CD14-positive monocyte (primary cell): ENCODE data around the gene OAS2. TPM values are rescaled to one million over a fixed set of nuclear protein-coding genes. Genes with fewer than 3 reads are reported as not detected.

Source experiments
- DNase-seq, 3 donors: peaks; one replicate each; pipeline ENCODE4 v3.0.0-alpha.2; 2011 to 2022
- H2AFZ ChIP-seq: 2 replicates; pipeline ENCODE4 v1.6.0; 2012; ENCODE audit warnings: mild to moderate bottlenecking, low read depth, low read length, inconsistent platforms; ENCODE audit not compliant: insufficient read depth, poor library complexity, severe bottlenecking
- H3K27ac ChIP-seq, 2 donors: 1 replicate in 1 of 2; 2 replicates in 1 of 2; pipeline ENCODE4 v1.5.1; 2012 to 2013; ENCODE audit warnings: low read length in 2 of 2, control low read depth in 1 of 2, inconsistent platforms in 1 of 2, low read depth in 1 of 2, mild to moderate bottlenecking in 1 of 2
- H3K27me3 ChIP-seq, 2 donors: one replicate each; pipeline versions ENCODE4 v1.6.0 to v1.6.1; 2011 to 2013; ENCODE audit warnings: low read length in 2 of 2; ENCODE audit not compliant: control insufficient read depth in 2 of 2, insufficient read depth in 2 of 2
- H3K36me3 ChIP-seq, 2 donors: replicated peaks in 1 of 2; 1 replicate in 1 of 2; 2 replicates in 1 of 2; pipeline versions ENCODE4 v1.5.1 to v1.6.1; 2012 to 2013; ENCODE audit warnings: low read length in 2 of 2, control low read depth in 1 of 2, inconsistent platforms in 1 of 2, mild to moderate bottlenecking in 1 of 2; ENCODE audit not compliant: insufficient read depth in 2 of 2, control insufficient read depth in 1 of 2
- H3K4me1 ChIP-seq, 2 donors: 1 replicate in 1 of 2; 2 replicates in 1 of 2; pipeline versions ENCODE4 v1.5.1 to v1.6.1; 2012 to 2013; ENCODE audit warnings: low read length in 2 of 2, control low read depth in 1 of 2, inconsistent platforms in 1 of 2, mild to moderate bottlenecking in 1 of 2, moderate library complexity in 1 of 2; ENCODE audit not compliant: insufficient read depth in 2 of 2, control insufficient read depth in 1 of 2
- H3K4me2 ChIP-seq: replicated peaks from 2 replicates; pipeline ENCODE3; 2012; ENCODE audit warnings: low read length, moderate library complexity, mild to moderate bottlenecking; ENCODE audit not compliant: poor library complexity, severe bottlenecking; ENCODE audit errors: extremely low read depth
- H3K4me3 ChIP-seq, 3 experiments: fragments of 200-600 bp in 1 of 3; sonication (generic) in 1 of 3; replicated peaks in 1 of 3; 1 replicate in 2 of 3; 2 replicates in 1 of 3; pipeline ENCODE4 v1.5.1; 2011 to 2013; ENCODE audit warnings: low read length in 3 of 3, mild to moderate bottlenecking in 3 of 3, control low read depth in 2 of 3, low read depth in 2 of 3, inconsistent platforms in 1 of 3, moderate library complexity in 1 of 3
- H3K79me2 ChIP-seq: 2 replicates; pipeline ENCODE4 v1.6.0; 2012; ENCODE audit warnings: mild to moderate bottlenecking, control low read depth, inconsistent platforms, low read length, moderate library complexity; ENCODE audit not compliant: insufficient read depth
- H3K9ac ChIP-seq: 2 replicates; pipeline ENCODE4 v1.6.0; 2017; ENCODE audit warnings: low read length, mild to moderate bottlenecking; ENCODE audit not compliant: insufficient read depth, poor library complexity, severe bottlenecking
- H3K9me3 ChIP-seq, 2 donors: replicated peaks in 1 of 2; 1 replicate in 1 of 2; 2 replicates in 1 of 2; pipeline versions ENCODE4 v1.5.1 to v1.6.1; 2012 to 2013; ENCODE audit warnings: low read length in 2 of 2, control low read depth in 1 of 2; ENCODE audit not compliant: control insufficient read depth in 1 of 2, insufficient read depth in 1 of 2
- H4K20me1 ChIP-seq: 2 replicates; pipeline ENCODE4 v1.6.0; 2012; ENCODE audit warnings: mild to moderate bottlenecking, low read length, control low read depth, moderate library complexity; ENCODE audit not compliant: insufficient read depth
- H3K27ac Mint-ChIP-seq, 7 donors: one replicate each; pipeline ENCODE4 v1.8.0; 2020; ENCODE audit warnings: mild to moderate bottlenecking in 7 of 7, mixed read lengths in 7 of 7, moderate library complexity in 6 of 7, inconsistent platforms in 2 of 7
- H3K27me3 Mint-ChIP-seq, 3 donors: one replicate each; pipeline ENCODE4 v1.8.0; 2021 to 2022; ENCODE audit warnings: low read depth in 3 of 3, mild to moderate bottlenecking in 3 of 3, mixed read lengths in 3 of 3, moderate library complexity in 3 of 3, inconsistent platforms in 1 of 3
- H3K36me3 Mint-ChIP-seq, 2 donors: one replicate each; pipeline ENCODE4 v1.8.0; 2020; ENCODE audit warnings: mixed read lengths in 2 of 2, inconsistent platforms in 1 of 2, mild to moderate bottlenecking in 1 of 2
- H3K4me1 Mint-ChIP-seq: one replicate; pipeline ENCODE4 v1.8.0; 2020; ENCODE audit warnings: mild to moderate bottlenecking, mixed read lengths
- H3K4me3 Mint-ChIP-seq, 2 donors: one replicate each; pipeline ENCODE4 v1.8.0; 2020; ENCODE audit warnings: mild to moderate bottlenecking in 2 of 2, mixed read lengths in 2 of 2, moderate library complexity in 1 of 2
- H3K9me3 Mint-ChIP-seq, 7 donors: one replicate each; pipeline ENCODE4 v1.8.0; 2020 to 2022; ENCODE audit warnings: mixed read lengths in 7 of 7, mild to moderate bottlenecking in 6 of 7, moderate library complexity in 6 of 7, inconsistent platforms in 2 of 7
- WGBS: methylation state at CpG from one replicate; pipeline ENCODE4 v1.1.5; 2013; ENCODE audit warnings: missing lambda C conversion rate; ENCODE audit not compliant: insufficient coverage; 5-methylcytosine and 5-hydroxymethylcytosine counted together
- intact Hi-C, 2 donors: fragments of 100-400 bp; cut with micrococcal nuclease; formaldehyde crosslinking; loops; one replicate each; pipeline versions ENCODE4 v1.15.0 to v1.15.1; 2023
- polyA plus RNA-seq, 3 donors: library from polyadenylated mRNA; depleted of rRNA in 1 of 3; unstranded in 2 of 3; stranded (reverse) in 1 of 3; fragments of 300-500 nt in 2 of 3; fragments of >200 nt in 1 of 3; fragmentation: Illumina TruSeq in 2 of 3; gene quantifications; 1 replicate in 2 of 3; 2 replicates in 1 of 3; pipeline ENCODE4 v1.2.3, GENCODE V29; 2012 to 2021
- TF ChIP-seq, protein P1 (sequence below): fragments of 200-600 bp; IDR thresholded peaks from one replicate; pipeline ENCODE4 v1.8.0; 2022; ENCODE audit warnings: antibody characterized with exemption, mild to moderate bottlenecking

Gene OAS2
- polyA plus RNA-seq, 3 donors, result 27.7 to 55.9 (median 40.1) TPM

DNA sequence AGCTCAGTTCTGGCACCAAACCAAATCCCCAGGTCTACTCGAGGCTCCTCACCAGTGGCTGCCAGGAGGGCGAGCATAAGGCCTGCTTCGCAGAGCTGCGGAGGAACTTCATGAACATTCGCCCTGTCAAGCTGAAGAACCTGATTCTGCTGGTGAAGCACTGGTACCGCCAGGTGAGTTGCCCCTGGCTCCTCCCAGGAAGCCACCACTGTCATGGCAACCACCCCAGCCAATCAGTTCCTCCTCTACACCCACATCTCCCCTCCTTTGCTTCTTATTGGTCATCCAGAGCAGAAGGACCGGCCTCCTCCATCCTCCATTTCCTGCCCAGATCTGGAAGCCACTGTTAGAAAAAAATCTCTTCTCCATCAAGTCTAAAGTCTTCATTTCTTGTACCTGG is 17.2 kb upstream of the OAS2 start:
- H3K79me2 ChIP-seq, result no peaks in the 10 kb centered on the region
- H3K4me1 ChIP-seq, result no peaks in the 10 kb centered on the region
- intact Hi-C loops, result no loop called here
- Mint-ChIP-seq H3K27me3 (no peaks in the 10 kb centered on the region), H3K27ac (no peak overlapping the region), H3K36me3 (peaks cover 88 to 97% of the 10 kb centered on the region in 2 donors), H3K4me1 (no peaks in the 10 kb centered on the region), H3K4me3 (no peak overlapping the region), H3K9me3 (peaks cover 7 to 26% (median 18%) of the 10 kb centered on the region in 7 donors)
- H3K27ac ChIP-seq, result no peak overlapping the region
- H3K9me3 ChIP-seq, result peaks cover 6 to 15% of the 10 kb centered on the region in 2 donors
- H3K9ac ChIP-seq, result no peak overlapping the region
- no peak overlapping the region for H2AFZ ChIP-seq
- DNase-seq, result peak in 1 of 3 donors; percentile 1
- no peak overlapping the region for H3K4me3 ChIP-seq
- TF ChIP-seq, protein P1, sequence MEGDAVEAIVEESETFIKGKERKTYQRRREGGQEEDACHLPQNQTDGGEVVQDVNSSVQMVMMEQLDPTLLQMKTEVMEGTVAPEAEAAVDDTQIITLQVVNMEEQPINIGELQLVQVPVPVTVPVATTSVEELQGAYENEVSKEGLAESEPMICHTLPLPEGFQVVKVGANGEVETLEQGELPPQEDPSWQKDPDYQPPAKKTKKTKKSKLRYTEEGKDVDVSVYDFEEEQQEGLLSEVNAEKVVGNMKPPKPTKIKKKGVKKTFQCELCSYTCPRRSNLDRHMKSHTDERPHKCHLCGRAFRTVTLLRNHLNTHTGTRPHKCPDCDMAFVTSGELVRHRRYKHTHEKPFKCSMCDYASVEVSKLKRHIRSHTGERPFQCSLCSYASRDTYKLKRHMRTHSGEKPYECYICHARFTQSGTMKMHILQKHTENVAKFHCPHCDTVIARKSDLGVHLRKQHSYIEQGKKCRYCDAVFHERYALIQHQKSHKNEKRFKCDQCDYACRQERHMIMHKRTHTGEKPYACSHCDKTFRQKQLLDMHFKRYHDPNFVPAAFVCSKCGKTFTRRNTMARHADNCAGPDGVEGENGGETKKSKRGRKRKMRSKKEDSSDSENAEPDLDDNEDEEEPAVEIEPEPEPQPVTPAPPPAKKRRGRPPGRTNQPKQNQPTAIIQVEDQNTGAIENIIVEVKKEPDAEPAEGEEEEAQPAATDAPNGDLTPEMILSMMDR, result no peak
- H3K27me3 ChIP-seq, result no peaks in the 10 kb centered on the region
- no peak overlapping the region for H3K4me2 ChIP-seq
- peaks cover 56 to 81% of the 10 kb centered on the region in 2 donors for H3K36me3 ChIP-seq
- no peaks in the 10 kb centered on the region for H4K20me1 ChIP-seq
- 80% methylated on average over 7 of the region's 7 CpGs for WGBS

DNA sequence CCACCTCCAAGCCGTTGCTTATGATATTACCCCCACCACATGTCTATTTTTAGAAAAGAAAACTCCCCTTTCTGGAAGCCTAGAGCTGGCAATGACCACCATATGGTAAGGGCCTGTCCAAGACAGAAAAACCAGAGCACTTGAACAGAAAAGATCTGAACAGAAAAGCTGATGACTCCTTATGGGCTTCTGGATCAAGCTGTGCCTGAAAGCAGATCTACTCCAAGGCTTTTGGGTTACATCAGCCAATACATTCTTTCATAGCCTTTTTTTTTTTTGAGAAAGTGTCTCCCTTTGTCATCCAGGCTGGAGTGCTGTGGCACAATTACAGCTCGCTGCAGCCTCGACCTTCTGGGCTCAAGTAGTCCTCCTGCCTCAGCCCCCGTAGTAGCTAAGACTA is 16.8 kb upstream of the OAS2 start:
- H3K4me2 ChIP-seq, result no peak overlapping the region
- H4K20me1 ChIP-seq, result no peaks in the 10 kb centered on the region
- TF ChIP-seq, protein P1, result no peak
- H3K36me3 ChIP-seq, result peaks cover 59 to 86% of the 10 kb centered on the region in 2 donors
- WGBS, result 96% methylated on average over 4 of the region's 4 CpGs
- peaks cover 6 to 15% of the 10 kb centered on the region in 2 donors for H3K9me3 ChIP-seq
- peaks cover 90 to 97% of the 10 kb centered on the region in 2 donors for H3K36me3 Mint-ChIP-seq
- H3K27me3 Mint-ChIP-seq, result no peaks in the 10 kb centered on the region
- peak overlapping the region in 1 of 7 donors; percentile 27 for H3K27ac Mint-ChIP-seq
- H3K27ac ChIP-seq, result no peak overlapping the region
- no peaks in the 10 kb centered on the region for H3K4me1 ChIP-seq
- no peak for DNase-seq
- H3K79me2 ChIP-seq, result no peaks in the 10 kb centered on the region
- no peaks in the 10 kb centered on the region for H3K4me1 Mint-ChIP-seq
- H3K9ac ChIP-seq, result no peak overlapping the region
- intact Hi-C loops, result no loop called here
- H2AFZ ChIP-seq, result no peak overlapping the region
- H3K9me3 Mint-ChIP-seq, result peaks cover 7 to 26% (median 17%) of the 10 kb centered on the region in 7 donors
- H3K4me3 ChIP-seq, result no peak overlapping the region
- no peaks in the 10 kb centered on the region for H3K27me3 ChIP-seq
- no peak overlapping the region for H3K4me3 Mint-ChIP-seq
